ENCODE results near the gene SLC7A7. TPM values are rescaled to one million over a fixed set of nuclear protein-coding genes. Genes with fewer than 3 reads are reported as not detected.

SLC7A7 gene
- total RNA-seq, 1 donor from 2014 or later = 0.79 TPM

GRCh38 chr14:22803687-22803974, 11.6 kb downstream of the SLC7A7 start:
- no peak for FAIRE-seq
- H3K36me3 ChIP-seq (ENCODE audit: control insufficient read depth, insufficient read depth, low read length) = no peaks in the 10 kb centered on the region
- no peaks in the 10 kb centered on the region for H3K27me3 ChIP-seq (ENCODE audit: control insufficient read depth, insufficient read depth, low read length)
- no peak for TF ChIP-seq CTCF (IDR thresholded peaks at IDR 0.05; ENCODE audit: insufficient read depth, low read length, severe bottlenecking)
- H3K4me3 ChIP-seq (ENCODE audit: low read depth, low read length) = no peak overlapping the region
- no peak for DNase-seq (ENCODE audit: low read depth)

- Histone ChIP-seq H3K4me3 (ENCODE audit: low read depth, low read length) (no peak overlapping the region), H3K27me3 (ENCODE audit: control insufficient read depth, insufficient read depth, low read length) (no peaks in the 10 kb centered on the region), H3K36me3 (ENCODE audit: control insufficient read depth, insufficient read depth, low read length) (no peaks in the 10 kb centered on the region)
- TF ChIP-seq CTCF (IDR thresholded peaks at IDR 0.05; ENCODE audit: insufficient read depth, low read length, severe bottlenecking) = no peak
- FAIRE-seq = no peak
- DNase-seq (ENCODE audit: low read depth) = no peak
Observed at GRCh38 chr14:22802860-22803686, 12.2 kb downstream of the SLC7A7 start.

GRCh38 chr14:22801716-22802115, 13.5 kb downstream of the SLC7A7 start:
- FAIRE-seq = no peak
- DNase-seq (ENCODE audit: low read depth) = no peak
- Histone ChIP-seq H3K27me3 (ENCODE audit: control insufficient read depth, insufficient read depth, low read length) (no peaks in the 10 kb centered on the region), H3K4me3 (ENCODE audit: low read depth, low read length) (no peak overlapping the region), H3K36me3 (ENCODE audit: control insufficient read depth, insufficient read depth, low read length) (no peaks in the 10 kb centered on the region)
- no peak for TF ChIP-seq CTCF (IDR thresholded peaks at IDR 0.05; ENCODE audit: insufficient read depth, low read length, severe bottlenecking)

GRCh38 chr14:22800346-22800745, 14.9 kb downstream of the SLC7A7 start:
- no peaks in the 10 kb centered on the region for H3K36me3 ChIP-seq (ENCODE audit: control insufficient read depth, insufficient read depth, low read length)
- FAIRE-seq (no peak), DNase-seq (ENCODE audit: low read depth) (no peak)
- no peak overlapping the region for H3K4me3 ChIP-seq (ENCODE audit: low read depth, low read length)
- TF ChIP-seq CTCF (IDR thresholded peaks at IDR 0.05; ENCODE audit: insufficient read depth, low read length, severe bottlenecking) = no peak
- H3K27me3 ChIP-seq (ENCODE audit: control insufficient read depth, insufficient read depth, low read length) = no peaks in the 10 kb centered on the region

GRCh38 chr14:22798528-22798927, 16.7 kb downstream of the SLC7A7 start:
- H3K27me3 ChIP-seq (ENCODE audit: control insufficient read depth, insufficient read depth, low read length) = no peaks in the 10 kb centered on the region
- TF ChIP-seq CTCF (IDR thresholded peaks at IDR 0.05; ENCODE audit: insufficient read depth, low read length, severe bottlenecking) = no peak
- DNase-seq (ENCODE audit: low read depth) = no peak
- no peaks in the 10 kb centered on the region for H3K36me3 ChIP-seq (ENCODE audit: control insufficient read depth, insufficient read depth, low read length)
- no peak overlapping the region for H3K4me3 ChIP-seq (ENCODE audit: low read depth, low read length)
- FAIRE-seq = no peak

Measured in bronchial epithelial cell (primary cell).